Measurements from ENCODE around the gene SSR4.

SSR4 gene

DNA sequence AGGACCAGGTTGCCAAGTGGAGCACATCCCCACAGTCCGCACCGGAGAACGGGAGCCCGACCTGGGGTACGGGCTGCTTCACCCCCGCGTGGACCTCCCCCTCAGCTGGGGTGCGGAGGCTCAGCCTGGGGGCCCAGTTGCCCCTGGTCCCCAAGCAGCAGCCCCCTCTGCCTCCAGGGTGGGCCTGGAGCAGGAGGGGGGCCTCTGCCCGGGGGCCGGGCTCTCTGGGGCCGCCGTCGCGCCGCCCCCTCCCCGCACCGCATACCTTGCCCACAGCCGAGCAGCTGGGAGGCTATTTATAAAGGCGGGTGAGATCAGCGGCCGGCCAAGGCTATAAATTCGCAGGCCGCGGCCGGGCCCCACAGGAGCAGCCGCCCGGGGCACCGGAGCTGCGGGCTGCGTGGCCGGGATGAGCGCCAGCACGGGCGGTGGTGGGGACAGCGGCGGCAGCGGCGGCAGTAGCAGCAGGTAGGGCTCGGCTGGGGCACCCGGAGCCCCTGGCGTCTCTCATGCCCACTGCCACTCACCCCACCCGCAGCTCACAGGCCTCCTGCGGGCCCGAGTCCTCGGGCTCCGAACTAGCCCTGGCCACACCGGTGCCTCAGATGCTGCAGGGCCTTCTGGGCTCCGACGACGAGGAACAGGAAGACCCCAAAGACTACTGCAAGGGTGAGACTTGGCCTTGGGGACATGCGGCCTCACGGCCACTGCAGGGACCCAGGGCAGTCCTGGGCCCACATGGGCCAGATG, 13.6 kb upstream of the SSR4 start, which contains the start of gene SRPK3:
Gene SRPK3 (plus strand): TSS at position 364 of the 750 bp plus-strand sequence. CDS start 46 bp downstream, at position 410.
- no peak for DNase-seq (ENCODE audit: low read depth in 2 of 2)

DNA sequence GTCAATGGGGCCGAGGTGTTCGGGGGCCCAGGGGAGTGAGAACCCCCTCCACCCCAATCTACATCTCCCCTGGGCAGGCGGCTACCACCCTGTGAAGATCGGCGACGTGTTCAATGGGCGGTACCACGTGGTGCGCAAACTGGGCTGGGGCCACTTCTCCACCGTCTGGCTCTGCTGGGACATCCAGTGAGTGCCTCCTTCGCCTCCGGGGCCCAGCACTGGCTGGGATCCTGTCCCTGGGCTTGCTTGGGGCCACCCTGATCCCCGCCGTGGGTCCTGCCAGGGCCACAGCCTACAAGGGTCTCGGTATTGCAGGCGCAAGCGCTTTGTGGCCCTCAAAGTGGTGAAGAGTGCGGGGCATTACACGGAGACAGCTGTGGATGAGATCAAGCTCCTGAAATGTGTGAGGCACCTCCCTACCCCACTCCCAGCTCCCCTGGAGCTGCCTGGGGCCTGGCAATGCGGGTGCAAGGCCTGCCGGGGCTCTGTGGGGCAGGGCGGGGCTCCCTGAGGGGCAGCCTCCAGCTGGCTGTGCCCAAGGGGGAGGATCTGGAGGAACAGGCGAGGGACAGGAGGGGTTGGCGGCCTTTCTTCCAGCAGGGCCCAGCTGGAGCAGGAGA, 12.9 kb upstream of the SSR4 start:
- DNase-seq (ENCODE audit: low read depth in 2 of 2) = no peak

DNA sequence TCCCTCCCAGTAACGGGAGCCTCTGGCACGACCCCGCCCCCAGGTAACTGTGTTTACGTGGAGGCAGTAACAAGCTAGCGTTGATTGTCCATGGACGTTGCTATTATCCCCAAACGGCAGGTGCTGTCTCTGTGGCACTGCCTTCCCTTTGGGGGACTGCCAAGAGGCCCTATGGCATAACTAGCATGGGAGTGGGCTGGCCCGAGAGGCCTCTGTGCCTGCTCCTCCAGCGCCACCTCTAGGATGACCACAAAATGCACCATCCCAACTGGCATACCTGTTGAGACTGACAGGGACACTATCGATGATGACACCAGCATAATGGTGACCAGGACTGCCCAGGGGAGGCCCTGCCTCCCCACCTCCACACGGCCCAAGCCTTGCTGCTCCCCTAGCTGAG, 12.2 kb upstream of the SSR4 start:
- no peak for DNase-seq (ENCODE audit: low read depth in 2 of 2)

DNA sequence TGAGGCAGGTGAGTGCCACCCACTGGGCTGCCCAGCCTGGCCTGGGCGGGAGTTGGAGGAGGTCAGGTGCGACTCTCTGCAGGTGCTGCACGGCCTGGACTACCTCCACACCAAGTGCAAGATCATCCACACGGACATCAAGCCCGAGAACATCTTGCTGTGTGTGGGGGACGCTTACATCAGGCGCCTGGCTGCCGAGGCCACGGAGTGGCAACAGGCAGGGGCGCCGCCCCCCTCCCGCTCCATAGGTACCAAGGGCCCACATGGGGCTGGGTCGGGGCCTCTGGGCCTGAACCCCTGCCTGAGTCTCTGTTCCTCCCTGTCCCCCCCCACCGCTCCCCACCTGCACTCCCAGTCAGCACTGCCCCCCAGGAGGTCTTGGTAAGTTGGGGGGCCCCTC, 11.6 kb upstream of the SSR4 start:
- no peak for DNase-seq (ENCODE audit: low read depth in 2 of 2)

DNA sequence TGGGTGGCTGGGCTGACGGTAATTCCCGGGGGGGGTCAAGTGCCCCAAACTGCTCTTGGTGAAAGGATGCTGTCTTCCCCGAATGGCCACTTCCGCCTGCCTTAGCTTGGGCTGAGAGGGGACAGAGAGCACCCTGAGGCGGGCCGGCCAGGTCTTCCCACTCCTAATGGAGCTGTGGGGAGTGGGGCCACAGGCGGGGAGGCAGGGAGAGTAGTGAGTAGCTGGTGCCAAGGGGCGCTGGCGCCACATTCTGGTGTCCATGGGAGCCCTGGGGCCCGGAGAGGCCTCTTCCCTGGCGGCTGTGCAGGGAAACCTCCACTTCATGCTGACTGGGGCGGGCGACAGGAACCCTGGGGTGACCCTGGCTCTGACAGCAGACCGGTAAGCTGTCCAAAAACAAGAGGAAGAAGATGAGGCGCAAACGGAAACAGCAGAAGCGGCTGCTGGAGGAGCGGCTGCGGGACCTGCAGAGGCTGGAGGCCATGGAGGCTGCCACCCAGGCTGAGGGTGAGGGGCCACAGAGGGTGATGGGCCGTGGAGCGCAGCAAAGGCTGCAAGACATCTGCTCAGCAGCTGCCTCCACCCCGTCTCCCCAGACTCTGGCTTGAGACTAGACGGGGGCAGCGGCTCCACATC, 11.0 kb upstream of the SSR4 start:
- DNase-seq (ENCODE audit: low read depth in 2 of 2) = no peak

DNA sequence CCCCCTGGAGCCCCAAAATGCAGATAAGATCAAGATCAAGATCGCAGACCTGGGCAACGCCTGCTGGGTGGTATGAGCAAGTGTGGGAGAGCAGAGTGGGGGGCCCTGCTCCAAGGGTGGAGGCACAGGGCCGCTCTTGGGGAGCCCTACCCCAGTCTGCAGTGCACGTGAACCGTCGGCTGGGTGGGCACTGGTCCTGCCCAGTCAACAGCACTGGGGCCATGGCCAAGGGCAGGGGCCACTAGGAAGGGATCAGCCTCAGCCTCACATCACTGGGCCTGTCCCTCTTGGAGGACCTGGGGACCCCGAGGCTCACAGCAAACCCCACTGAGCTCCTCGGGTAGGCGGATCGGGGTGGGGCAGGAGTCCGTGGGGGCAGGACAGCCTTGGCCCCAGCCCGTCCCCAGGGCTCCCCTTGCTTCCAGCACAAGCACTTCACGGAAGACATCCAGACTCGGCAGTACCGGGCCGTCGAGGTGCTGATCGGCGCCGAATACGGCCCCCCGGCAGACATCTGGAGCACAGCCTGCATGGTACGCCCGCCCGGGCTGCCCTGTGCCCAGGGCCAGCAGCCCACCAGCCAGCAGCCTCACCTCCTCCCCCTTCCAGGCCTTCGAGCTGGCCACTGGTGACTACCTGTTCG, 10.0 kb upstream of the SSR4 start:
- no peak for DNase-seq (ENCODE audit: low read depth in 2 of 2)

DNA sequence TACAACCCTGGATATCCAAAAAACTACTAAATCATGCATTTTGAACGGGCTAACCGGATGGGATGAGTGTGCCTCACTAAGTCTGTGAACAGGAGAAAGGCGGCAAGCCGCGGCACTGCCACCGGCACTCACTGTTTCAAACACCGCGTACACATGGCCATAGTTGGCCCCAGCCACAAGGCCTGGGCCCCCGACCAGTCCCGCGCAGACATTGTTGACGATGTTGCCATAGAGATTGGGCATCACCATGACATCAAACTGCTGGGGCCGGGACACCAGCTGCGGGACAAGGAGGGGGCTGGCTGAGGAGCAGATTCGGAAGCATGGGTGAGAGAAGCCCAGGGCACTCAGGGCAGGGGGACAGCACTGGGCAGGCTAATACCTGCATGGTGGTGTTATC, 7.8 kb upstream of the SSR4 start:
- DNase-seq (ENCODE audit: low read depth in 2 of 2) = no peak

DNA sequence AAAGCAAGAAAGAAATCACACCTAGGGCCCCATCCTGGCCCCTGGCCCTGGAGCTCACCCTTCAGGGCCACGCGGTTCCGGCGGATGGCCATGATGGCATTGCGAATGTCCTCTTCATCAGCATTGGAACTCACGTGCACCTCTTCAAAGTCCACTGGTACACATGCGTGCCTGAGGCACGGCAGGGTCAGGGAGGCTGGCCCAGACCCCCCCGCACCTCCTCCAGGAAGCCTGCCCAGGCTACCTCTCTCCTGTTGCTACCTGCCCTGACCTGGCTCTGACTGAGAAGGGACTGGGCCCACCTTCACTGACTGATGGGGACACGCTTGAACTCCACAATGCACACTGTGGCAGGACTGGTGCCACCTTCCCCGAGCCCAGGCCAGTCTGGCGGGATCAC, 4.8 kb upstream of the SSR4 start:
- DNase-seq (ENCODE audit: low read depth in 2 of 2) = no peak

DNA sequence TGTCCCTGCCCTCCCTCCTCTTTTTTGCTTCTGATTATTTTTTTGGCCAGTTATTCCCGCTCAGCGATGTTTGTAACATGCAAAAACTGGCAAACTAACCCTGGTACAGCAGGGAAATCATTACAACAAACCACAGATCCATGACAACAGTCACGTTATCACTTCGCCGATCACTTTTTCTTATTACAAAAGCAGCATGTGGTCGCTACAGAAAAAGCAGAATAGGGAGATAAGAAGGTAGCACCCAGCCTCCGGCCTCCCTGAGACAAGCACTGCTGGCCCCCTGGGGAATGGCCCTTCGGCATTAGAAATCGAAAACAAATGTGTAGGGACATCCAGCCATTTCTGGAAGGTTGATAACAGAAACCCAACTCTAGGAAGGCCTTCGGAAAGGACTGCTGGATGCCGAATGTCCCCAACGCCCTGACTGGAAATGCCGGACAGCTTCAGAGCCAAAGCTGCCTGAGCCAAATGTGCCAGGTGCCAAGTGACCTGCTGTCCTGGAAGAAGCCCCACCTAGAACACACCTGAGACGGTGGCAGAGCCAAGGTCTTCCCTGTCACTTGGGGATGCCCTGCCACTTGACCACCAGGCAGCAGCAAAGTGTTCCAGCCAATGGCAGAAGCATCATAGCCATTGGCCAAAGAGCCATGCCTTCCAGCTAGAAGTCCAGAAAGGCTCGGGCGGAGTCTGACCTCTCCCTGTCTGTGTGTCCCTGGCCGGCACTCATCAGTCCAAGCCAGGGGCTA, 3.2 kb upstream of the SSR4 start:
- no peak for DNase-seq (ENCODE audit: low read depth in 2 of 2)

DNA sequence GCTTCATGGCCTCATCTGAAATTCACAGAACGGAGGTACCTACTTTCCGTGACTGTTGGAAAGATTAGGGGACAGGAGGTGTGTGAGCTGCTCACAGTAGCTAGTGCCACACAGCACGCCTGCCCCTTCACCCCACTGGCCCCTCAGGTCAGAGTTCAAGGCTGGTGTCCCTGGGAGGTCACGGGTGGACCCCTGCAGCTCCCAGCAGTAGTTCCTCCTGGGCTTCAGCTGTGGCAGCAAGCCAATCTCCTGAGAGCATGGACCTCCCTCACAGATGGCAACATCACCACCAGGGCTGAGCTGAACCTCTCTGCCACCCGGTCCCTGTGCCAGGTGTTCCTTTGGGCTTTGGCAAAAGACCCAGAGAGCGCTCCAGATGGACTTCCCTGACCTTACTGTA, 2.1 kb upstream of the SSR4 start:
- no peak for DNase-seq (ENCODE audit: low read depth in 2 of 2)

DNA sequence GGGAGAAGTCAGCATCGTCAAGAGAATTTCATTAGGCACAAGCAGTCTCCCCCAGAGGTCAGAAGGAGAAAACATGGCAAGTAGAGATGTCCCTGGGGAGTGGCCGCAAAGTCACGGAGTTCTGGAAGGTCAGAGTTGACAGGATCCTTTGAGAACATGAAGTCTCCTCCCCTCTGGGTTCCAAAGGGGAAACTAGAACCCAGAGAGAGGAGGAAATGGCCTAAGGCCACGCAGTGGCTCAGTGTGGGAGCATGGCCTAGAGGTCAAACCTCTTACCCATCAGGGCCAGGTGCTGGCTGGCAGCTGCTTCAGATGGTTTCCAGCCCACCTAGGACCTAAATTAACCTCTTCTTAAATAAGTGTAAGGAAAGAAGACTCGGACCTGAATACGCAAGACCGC, 1.2 kb upstream of the SSR4 start:
- no peak for DNase-seq (ENCODE audit: low read depth in 2 of 2)

DNA sequence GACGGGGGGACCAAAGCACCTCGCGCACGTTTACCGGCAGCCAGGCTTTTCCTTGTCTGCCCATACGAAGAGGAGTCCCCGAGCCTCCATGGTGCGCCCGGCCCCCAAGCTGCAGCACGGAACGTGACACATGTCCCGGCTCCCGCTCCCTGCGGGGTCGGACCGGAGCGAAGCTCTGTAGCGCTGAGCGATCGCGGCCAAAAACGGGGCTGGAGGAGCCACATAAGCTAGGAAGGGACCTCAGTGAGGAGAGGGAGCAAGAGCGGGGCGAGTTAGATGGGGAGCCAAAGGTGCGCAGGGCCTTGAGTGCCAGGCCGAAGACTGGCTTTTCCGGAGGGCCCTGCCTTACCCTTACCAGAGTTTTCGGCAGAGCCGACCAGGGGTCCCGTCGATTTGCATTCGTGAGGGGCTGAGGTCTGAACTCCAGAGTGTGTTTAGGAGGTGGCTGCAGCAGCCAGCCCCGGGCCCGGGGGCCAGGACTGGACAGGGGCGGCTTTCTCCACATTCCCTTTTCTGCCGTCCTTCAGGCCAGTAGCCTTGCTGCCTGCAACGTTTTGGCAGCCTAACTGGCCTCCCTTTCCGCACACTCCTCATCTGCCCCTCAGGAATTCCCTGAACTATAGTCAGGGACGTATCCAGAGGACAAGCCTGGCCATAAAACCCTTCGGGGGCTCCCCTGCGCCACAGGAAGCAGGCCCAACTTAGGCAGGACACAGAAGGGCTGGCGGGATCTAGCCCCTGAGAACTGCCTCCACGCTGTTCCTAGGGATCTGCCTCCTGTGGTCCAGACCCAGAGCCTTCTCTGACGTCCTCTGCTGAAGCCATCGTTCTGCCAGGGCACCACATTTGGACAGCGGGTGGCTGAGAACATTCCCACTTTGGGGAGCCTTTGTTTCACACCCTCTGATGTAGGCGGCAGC, 689 bp downstream of the SSR4 start:
- no peak for DNase-seq (ENCODE audit: low read depth in 2 of 2)

DNA sequence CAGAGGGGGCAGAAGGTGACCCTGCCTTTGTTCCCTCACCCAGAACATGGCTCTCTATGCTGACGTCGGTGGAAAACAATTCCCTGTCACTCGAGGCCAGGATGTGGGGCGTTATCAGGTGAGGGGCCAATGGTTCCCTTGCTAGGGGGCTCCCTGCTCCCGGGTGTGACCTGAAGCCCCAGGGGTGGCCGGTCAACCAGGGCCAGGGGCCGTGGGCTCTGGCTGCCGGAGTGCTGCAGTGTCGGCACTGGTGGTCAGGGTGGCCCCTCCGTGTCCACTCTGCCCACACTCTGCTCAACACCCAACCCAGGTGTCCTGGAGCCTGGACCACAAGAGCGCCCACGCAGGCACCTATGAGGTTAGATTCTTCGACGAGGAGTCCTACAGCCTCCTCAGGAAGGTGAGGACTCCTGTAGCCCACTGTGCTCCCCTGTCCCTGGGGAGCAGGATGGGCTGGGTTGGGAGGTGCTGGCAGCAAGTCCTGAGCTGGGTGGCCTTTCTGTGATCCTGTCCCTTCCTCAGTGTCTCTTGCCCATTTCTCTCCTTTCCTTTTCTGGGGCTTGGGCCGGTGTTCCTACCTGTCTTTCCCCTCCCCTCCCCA, 3.0 kb downstream of the SSR4 start:
- no peak for DNase-seq (ENCODE audit: low read depth in 2 of 2)

DNA sequence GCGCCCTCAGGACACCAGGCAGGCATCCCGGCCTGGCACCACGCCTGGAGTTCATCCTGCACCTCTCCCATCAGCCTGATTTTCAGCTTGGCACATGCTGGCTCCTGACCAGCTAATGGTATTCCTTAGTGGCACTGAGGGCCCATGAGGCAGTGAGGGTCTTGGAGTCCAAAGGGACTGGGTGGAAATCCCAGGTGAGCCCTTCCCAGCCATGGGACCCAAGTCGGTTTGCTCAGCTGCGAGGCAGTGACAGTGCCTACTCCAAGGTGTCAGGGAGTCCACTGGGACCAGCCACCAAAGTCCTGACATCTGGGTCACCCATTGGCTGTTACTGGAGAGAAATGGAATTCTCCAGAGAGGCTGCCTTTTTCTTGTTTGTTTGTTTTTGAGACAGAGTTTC, 4.9 kb downstream of the SSR4 start:
- no peak for DNase-seq (ENCODE audit: low read depth in 2 of 2)

DNA sequence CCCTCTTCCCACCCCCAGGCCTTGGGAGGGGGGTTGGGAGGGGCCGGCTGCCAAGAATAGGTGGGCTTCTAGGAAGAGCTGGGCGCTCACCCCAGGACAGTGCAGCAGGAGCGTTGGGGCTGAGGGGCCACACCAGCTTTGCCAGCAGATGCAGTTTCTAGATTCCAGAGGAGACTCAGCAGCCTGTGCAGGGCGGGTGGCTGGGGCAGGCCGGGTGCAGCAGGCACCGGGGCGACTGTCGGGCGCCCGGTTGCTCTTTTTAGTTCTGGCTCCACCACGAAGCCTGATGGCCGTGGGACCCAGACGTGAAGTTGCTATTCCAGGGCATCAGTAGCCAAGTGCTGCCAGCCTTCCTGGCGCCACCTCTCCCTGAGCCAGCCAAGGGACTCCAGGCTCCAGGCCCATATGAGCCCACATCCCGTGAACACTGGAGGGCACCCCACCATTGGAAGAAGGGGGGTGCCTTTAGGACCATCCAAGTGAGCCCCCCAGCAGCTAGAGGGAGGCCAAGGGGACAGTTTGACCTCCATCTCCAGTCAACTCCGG, 5.8 kb downstream of the SSR4 start:
- no peak for DNase-seq (ENCODE audit: low read depth in 2 of 2)

DNA sequence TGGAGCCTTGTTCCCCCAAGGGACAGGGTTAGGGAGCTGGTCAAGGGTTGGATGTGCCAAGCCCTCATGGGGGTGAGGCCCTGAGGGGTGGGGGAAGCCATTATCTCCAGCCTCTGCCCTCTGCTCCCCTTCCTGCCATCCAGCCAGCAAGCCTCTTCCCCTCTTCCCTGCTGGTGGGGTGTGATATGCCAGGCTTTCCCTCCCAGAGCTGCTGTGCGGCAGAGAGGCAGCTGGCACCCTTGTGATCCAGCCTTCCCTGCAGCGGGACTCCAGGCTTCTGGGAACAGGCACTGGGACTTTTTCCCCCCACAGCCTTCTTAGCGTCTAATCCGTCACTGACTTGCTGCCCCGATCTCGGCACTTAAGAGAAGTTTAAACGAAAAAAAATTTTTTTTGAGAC, 6.3 kb downstream of the SSR4 start:
- no peak for DNase-seq (ENCODE audit: low read depth in 2 of 2)

DNA sequence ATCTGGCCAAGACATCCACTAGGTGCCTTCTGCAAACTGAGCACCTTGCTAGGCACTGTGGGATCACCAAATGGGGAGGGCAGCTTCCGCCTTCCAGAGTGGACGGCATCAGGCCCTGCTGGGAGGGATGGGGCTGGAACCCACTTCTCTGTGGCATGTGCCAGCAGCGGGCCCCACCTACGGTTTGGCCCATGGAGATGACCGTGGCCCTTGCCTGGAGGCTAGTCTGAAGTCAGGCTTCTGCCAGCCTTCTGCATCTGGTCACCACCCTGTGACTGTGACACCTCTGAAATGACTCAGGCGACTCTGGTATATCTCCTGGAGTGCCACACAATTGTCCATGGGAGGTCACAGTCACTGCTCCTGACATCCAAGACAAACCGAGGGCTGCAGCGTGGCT, 7.2 kb downstream of the SSR4 start:
- no peak for DNase-seq (ENCODE audit: low read depth in 2 of 2)

DNA sequence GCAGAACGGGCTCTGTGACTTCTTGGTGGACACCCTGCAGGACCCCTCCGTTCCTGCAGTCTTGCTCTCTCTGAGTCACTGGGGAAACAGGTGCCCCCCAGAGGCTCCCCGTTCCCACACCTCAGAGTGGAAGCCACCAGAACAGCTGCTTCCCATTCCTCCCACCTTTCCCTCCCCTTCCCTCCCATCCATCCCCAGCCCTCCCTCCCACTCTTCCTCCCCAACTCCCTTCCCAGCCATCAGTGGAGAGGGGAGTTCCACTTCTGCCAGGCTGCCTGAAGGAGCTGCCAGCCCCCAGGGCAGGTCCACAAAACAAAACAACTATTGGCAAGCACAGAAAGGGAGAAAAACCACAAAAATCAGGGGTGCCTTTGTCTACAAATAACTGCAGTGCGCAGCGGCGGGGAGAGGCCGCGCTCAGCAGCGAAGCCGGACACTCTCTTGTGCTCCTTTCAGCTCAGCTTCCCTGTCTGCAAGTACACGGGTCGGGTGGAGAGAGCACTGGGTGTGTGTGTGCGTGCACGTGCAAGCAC, 8.1 kb downstream of the SSR4 start:
- no peak for DNase-seq (ENCODE audit: low read depth in 2 of 2)

DNA sequence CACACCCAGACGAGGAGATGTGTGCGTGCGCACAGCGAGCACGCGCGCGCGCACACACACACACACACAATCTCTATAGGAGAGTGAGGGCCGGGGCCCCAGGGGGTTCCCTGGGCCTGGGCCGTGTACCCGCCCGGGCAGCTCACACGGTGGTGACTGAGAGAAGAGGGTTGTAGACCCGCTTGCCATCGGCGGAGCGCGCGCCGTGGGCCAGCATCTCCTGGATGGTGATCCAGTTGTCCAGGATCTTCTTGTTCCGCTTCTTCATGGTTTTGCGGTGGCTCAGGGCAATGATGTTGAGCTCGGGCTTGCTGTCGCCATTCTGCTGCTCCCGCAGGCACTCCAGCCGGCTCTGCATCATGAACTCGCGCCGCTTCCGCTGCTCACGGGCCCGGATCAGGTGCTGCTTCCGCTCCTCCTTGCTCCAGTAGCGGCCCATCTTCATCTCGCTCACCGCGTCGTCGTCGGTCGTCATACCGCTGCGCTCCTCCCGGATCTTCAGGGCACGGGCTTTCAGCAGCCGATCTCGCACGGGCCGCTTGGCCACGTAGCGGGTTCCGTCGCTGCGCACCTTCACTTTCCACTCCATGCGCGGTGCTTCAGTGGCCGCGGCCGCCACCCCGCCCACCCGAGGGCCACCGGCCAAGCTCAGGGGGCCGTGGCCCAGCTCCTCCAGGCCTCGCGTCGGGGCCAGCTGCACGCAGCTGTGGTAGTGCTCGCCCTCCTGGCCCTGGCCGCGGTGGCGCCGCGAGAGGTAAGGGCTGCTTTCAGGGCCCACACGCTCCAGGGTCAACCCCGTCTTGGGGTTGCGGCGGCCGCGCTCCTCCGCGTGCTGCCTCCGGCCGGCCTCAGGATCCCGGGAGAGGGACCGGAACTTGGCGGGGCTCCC, 9.0 kb downstream of the SSR4 start:
- DNase-seq (ENCODE audit: low read depth in 2 of 2) = no peak

All from stimulated activated CD8-positive, alpha-beta memory T cell treated with anti-CD3 and anti-CD28 coated beads, Interleukin-2, amount 100 ng/mL, for 1 hour (primary cell).